ENCODE measurements around the gene BOD1.
A peak's percentile ranks its signal among the peaks of the same experiment; 100 is the strongest.
"Not testable (repeated sequence)": the region's sequence is repeated elsewhere in the genome, so short reads cannot be mapped to it uniquely, and the experiment has no call there.

BOD1 gene

GRCh38 chr5:173604141-173604540, 12.3 kb downstream of the BOD1 start:
- no peak overlapping the region for H3K4me3 Mint-ChIP-seq
- H3K27ac Mint-ChIP-seq, result no peak overlapping the region
- DNase-seq (ENCODE audit: low spot score in 2 of 2) (no peak), ATAC-seq (no peak)
- no peaks in the 10 kb centered on the region for H3K9me3 Mint-ChIP-seq
- H3K36me3 Mint-ChIP-seq, result peaks cover 57% of the 10 kb centered on the region
- no peaks in the 10 kb centered on the region for H3K4me1 Mint-ChIP-seq

GRCh38 chr5:173602423-173602822, 14.0 kb downstream of the BOD1 start:
- H3K4me1 Mint-ChIP-seq, result no peaks in the 10 kb centered on the region
- H3K4me3 Mint-ChIP-seq, result no peak overlapping the region
- ATAC-seq (no peak), DNase-seq (ENCODE audit: low spot score in 2 of 2) (no peak)
- no peak overlapping the region for H3K27ac Mint-ChIP-seq
- H3K36me3 Mint-ChIP-seq, result peaks cover 40% of the 10 kb centered on the region
- no peaks in the 10 kb centered on the region for H3K9me3 Mint-ChIP-seq

GRCh38 chr5:173598686-173599085, 17.8 kb downstream of the BOD1 start:
- Mint-ChIP-seq H3K36me3 (peaks cover 3% of the 10 kb centered on the region), H3K9me3 (peaks cover 5% of the 10 kb centered on the region), H3K27ac (no peak overlapping the region), H3K4me1 (no peaks in the 10 kb centered on the region), H3K4me3 (no peak overlapping the region)
- ATAC-seq (no peak), DNase-seq (ENCODE audit: low spot score in 2 of 2) (no peak)

- Mint-ChIP-seq H3K9me3 (peaks cover 11% of the 10 kb centered on the region), H3K4me3 (no peak overlapping the region), H3K36me3 (peaks cover under 1% of the 10 kb centered on the region), H3K27ac (no peak overlapping the region), H3K4me1 (no peaks in the 10 kb centered on the region)
- DNase-seq (ENCODE audit: low spot score in 2 of 2) (no peak), ATAC-seq (no peak)
Measured at GRCh38 chr5:173597304-173597703, 19.1 kb downstream of the BOD1 start.

GRCh38 chr5:173595841-173596240, 20.6 kb downstream of the BOD1 start:
- Mint-ChIP-seq H3K27ac (no peak overlapping the region), H3K36me3 (peaks cover 7% of the 10 kb centered on the region), H3K4me1 (no peaks in the 10 kb centered on the region), H3K4me3 (no peak overlapping the region), H3K9me3 (peaks cover 16% of the 10 kb centered on the region)
- DNase-seq (ENCODE audit: low spot score in 2 of 2) (no peak), ATAC-seq (no peak)

- Mint-ChIP-seq H3K9me3 (peaks cover 24% of the 10 kb centered on the region), H3K4me3 (no peak overlapping the region), H3K36me3 (peaks cover 7% of the 10 kb centered on the region), H3K27ac (no peak overlapping the region), H3K4me1 (no peaks in the 10 kb centered on the region)
- DNase-seq (ENCODE audit: low spot score in 2 of 2) (no peak), ATAC-seq (no peak)
Measured at GRCh38 chr5:173594061-173594460, 22.4 kb downstream of the BOD1 start.

- Mint-ChIP-seq H3K4me3 (no peak overlapping the region), H3K4me1 (no peaks in the 10 kb centered on the region), H3K27ac (no peak overlapping the region), H3K9me3 (peaks cover 27% of the 10 kb centered on the region), H3K36me3 (peaks cover 7% of the 10 kb centered on the region)
- peak in 1 of 2 donors; percentile 55 for DNase-seq (ENCODE audit: low spot score in 2 of 2)
- ATAC-seq, result no peak
Measured at GRCh38 chr5:173592050-173592669, 24.3 kb downstream of the BOD1 start.

GRCh38 chr5:173591056-173591514, 25.4 kb downstream of the BOD1 start:
- H3K4me3 Mint-ChIP-seq, result no peak overlapping the region
- peaks cover 7% of the 10 kb centered on the region for H3K36me3 Mint-ChIP-seq
- peaks cover 34% of the 10 kb centered on the region for H3K9me3 Mint-ChIP-seq
- no peaks in the 10 kb centered on the region for H3K4me1 Mint-ChIP-seq
- no peak overlapping the region for H3K27ac Mint-ChIP-seq
- DNase-seq (ENCODE audit: low spot score in 2 of 2), result no peak
- no peak for ATAC-seq

GRCh38 chr5:173590436-173591055, 25.9 kb downstream of the BOD1 start:
- ATAC-seq (no peak), DNase-seq (ENCODE audit: low spot score in 2 of 2) (no peak)
- H3K4me3 Mint-ChIP-seq, result no peak overlapping the region
- H3K36me3 Mint-ChIP-seq, result peaks cover 7% of the 10 kb centered on the region
- H3K9me3 Mint-ChIP-seq, result peaks cover 34% of the 10 kb centered on the region
- H3K4me1 Mint-ChIP-seq, result no peaks in the 10 kb centered on the region
- H3K27ac Mint-ChIP-seq, result no peak overlapping the region

- H3K27ac Mint-ChIP-seq; ATAC-seq; H3K36me3 Mint-ChIP-seq; DNase-seq (ENCODE audit: low spot score in 2 of 2); H3K4me3 Mint-ChIP-seq; H3K4me1 Mint-ChIP-seq: not testable (repeated sequence)
- H3K9me3 Mint-ChIP-seq, result peaks cover 18% of the 10 kb centered on the region
Measured at GRCh38 chr5:173586133-173586532, 30.3 kb downstream of the BOD1 start.

GRCh38 chr5:173583346-173583745, 33.1 kb downstream of the BOD1 start:
- Mint-ChIP-seq H3K36me3 (no peaks in the 10 kb centered on the region), H3K4me3 (no peak overlapping the region), H3K9me3 (peaks cover 15% of the 10 kb centered on the region), H3K4me1 (no peaks in the 10 kb centered on the region), H3K27ac (no peak overlapping the region)
- ATAC-seq (no peak), DNase-seq (ENCODE audit: low spot score in 2 of 2) (no peak)

- H3K36me3 Mint-ChIP-seq, result no peaks in the 10 kb centered on the region
- no peak overlapping the region for H3K27ac Mint-ChIP-seq
- no peak for DNase-seq (ENCODE audit: low spot score in 2 of 2)
- no peak overlapping the region for H3K4me3 Mint-ChIP-seq
- ATAC-seq, result no peak
- H3K4me1 Mint-ChIP-seq, result no peaks in the 10 kb centered on the region
- H3K9me3 Mint-ChIP-seq, result peaks cover 12% of the 10 kb centered on the region
Measured at GRCh38 chr5:173582216-173583111, 34.0 kb downstream of the BOD1 start.

- Mint-ChIP-seq H3K9me3 (peaks cover 8% of the 10 kb centered on the region), H3K27ac (no peak overlapping the region), H3K36me3 (no peaks in the 10 kb centered on the region), H3K4me3 (no peak overlapping the region), H3K4me1 (no peaks in the 10 kb centered on the region)
- DNase-seq (ENCODE audit: low spot score in 2 of 2) (peak; percentile 22 to 72), ATAC-seq (no peak)
Measured at GRCh38 chr5:173581408-173582215, 34.8 kb downstream of the BOD1 start.

GRCh38 chr5:173578947-173579615, 37.4 kb downstream of the BOD1 start:
- Mint-ChIP-seq H3K4me3 (no peak overlapping the region), H3K27ac (no peak overlapping the region), H3K36me3 (no peaks in the 10 kb centered on the region), H3K4me1 (no peaks in the 10 kb centered on the region), H3K9me3 (peaks cover 5% of the 10 kb centered on the region)
- ATAC-seq (no peak), DNase-seq (ENCODE audit: low spot score in 2 of 2) (no peak)

Measured in stimulated activated effector memory CD8-positive, alpha-beta T cell treated with anti-CD3 and anti-CD28 coated beads, Interleukin-12 subunit alpha, Interleukin-12 subunit beta, amount 100 ng/mL, for 72 hours (primary cell).